ENCODE data around the gene DNM3.

DNM3 gene

GRCh38 chr1:172373864-172374263, 532.6 kb downstream of the DNM3 start:
- H3K4me3 ChIP-seq (ENCODE audit: low read depth, low read length) = no peak overlapping the region
- DNase-seq = no peak
- TF ChIP-seq, protein P1, sequence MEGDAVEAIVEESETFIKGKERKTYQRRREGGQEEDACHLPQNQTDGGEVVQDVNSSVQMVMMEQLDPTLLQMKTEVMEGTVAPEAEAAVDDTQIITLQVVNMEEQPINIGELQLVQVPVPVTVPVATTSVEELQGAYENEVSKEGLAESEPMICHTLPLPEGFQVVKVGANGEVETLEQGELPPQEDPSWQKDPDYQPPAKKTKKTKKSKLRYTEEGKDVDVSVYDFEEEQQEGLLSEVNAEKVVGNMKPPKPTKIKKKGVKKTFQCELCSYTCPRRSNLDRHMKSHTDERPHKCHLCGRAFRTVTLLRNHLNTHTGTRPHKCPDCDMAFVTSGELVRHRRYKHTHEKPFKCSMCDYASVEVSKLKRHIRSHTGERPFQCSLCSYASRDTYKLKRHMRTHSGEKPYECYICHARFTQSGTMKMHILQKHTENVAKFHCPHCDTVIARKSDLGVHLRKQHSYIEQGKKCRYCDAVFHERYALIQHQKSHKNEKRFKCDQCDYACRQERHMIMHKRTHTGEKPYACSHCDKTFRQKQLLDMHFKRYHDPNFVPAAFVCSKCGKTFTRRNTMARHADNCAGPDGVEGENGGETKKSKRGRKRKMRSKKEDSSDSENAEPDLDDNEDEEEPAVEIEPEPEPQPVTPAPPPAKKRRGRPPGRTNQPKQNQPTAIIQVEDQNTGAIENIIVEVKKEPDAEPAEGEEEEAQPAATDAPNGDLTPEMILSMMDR (IDR thresholded peaks at IDR 0.05; ENCODE audit: low read depth, low read length) = no peak
- no peaks in the 10 kb centered on the region for H3K36me3 ChIP-seq
- no peaks in the 10 kb centered on the region for H3K27me3 ChIP-seq
- H3K4me1 ChIP-seq = peaks cover 9% of the 10 kb centered on the region
- H3K9me3 ChIP-seq = no peaks in the 10 kb centered on the region

DNA sequence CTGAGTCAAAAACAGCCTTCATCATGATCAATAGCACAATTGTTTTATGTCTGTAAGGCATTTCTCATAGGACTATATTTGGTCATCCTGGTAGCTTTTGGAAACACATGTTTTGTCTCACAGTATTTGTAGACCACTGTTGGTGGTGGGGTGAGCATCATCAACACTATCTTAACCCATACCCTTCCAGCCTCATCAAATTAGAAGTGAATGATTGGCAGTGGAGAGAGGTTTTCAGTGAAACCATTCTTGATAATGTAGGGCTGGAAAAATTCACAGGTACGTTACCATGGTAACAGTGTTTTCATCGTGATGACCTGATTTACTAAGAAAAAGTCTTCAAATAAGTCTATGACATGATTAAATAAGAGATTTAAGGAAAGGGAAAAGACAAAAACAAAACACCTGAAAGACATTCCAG, 533.9 kb downstream of the DNM3 start:
- peaks cover 14% of the 10 kb centered on the region for H3K4me1 ChIP-seq
- TF ChIP-seq, protein P1 (IDR thresholded peaks at IDR 0.05; ENCODE audit: low read depth, low read length) = no peak
- H3K27me3 ChIP-seq = no peaks in the 10 kb centered on the region
- DNase-seq = no peak
- no peaks in the 10 kb centered on the region for H3K36me3 ChIP-seq
- no peaks in the 10 kb centered on the region for H3K9me3 ChIP-seq
- H3K4me3 ChIP-seq (ENCODE audit: low read depth, low read length) = no peak overlapping the region

DNA sequence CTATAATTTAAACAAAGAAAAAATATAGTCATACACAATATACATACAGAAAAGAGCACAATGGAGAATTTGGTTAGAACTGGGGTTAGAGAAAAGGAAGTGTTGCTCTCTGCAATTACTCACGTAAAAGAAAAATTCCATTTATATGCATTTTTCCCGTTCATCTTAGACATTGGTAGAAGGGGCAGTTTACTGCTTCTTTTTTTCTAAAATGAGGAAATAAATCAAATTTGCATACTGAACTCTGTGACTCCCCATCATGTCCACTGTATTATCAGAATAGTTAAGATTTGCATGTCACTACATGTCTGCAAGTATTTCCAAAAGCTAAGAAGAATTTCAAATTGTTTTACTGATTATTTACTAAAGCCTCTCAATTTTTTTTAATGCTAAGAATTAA, 535.1 kb downstream of the DNM3 start:
- no peaks in the 10 kb centered on the region for H3K9me3 ChIP-seq
- peaks cover 14% of the 10 kb centered on the region for H3K4me1 ChIP-seq
- no peak for DNase-seq
- H3K36me3 ChIP-seq = no peaks in the 10 kb centered on the region
- TF ChIP-seq, protein P1 (IDR thresholded peaks at IDR 0.05; ENCODE audit: low read depth, low read length) = no peak
- H3K27me3 ChIP-seq = no peaks in the 10 kb centered on the region
- H3K4me3 ChIP-seq (ENCODE audit: low read depth, low read length) = no peak overlapping the region

DNA sequence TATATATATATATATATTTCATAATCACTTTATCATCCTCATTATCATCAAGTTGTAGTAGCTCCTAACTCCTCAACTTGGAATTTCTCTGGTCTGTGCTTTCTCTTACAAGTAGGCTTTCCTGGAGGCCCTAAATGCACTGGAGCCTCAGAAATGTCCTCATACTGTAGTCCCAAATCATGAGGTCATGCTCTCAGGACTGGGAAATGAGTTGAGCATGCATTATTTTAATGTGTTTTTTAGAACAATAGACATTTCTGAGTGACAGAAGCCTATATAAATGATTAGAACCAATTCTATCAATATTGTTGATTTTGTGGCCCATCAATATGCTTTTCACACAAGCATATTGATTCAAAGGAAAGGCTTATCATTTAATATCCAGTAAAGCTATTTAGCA, 536.3 kb downstream of the DNM3 start:
- Histone ChIP-seq H3K4me3 (ENCODE audit: low read depth, low read length) (no peak overlapping the region), H3K36me3 (no peaks in the 10 kb centered on the region), H3K4me1 (peaks cover 14% of the 10 kb centered on the region), H3K27me3 (no peaks in the 10 kb centered on the region), H3K9me3 (no peaks in the 10 kb centered on the region)
- TF ChIP-seq, protein P1 (IDR thresholded peaks at IDR 0.05; ENCODE audit: low read depth, low read length) = no peak
- no peak for DNase-seq

DNA sequence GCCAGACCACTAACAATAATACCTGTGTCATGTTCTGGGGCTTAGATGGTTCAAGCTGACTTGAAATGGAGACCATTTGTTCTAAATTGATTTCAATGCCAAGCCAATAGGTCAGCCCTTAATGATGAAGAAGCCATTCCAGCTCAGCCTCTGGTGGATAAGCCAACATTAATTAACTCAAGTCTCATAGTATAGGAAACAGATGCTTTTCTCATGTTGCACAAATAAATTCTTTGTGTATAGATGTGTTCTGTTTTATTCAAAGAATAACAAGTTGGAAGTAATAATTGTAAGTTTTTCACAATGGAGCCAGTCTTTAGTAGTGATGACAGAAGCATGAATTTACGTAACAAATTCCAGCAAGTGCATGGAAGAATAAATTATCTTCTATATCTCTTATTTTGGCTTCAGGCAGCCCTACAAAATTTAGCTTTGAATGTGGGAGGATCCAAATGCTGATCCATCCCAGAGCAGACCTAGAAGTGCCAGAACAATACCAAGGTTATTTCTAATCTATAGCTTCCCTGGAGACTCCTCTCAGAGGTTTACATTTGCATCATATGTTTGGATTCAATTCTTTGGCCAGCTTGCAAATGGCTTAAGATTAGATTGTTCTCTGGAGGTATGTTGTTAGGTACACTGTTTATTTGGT, 536.9 kb downstream of the DNM3 start:
- no peaks in the 10 kb centered on the region for H3K27me3 ChIP-seq
- DNase-seq = peak; percentile 31
- H3K9me3 ChIP-seq = no peaks in the 10 kb centered on the region
- peaks cover 14% of the 10 kb centered on the region for H3K4me1 ChIP-seq
- no peak overlapping the region for H3K4me3 ChIP-seq (ENCODE audit: low read depth, low read length)
- no peaks in the 10 kb centered on the region for H3K36me3 ChIP-seq
- TF ChIP-seq, protein P1 (IDR thresholded peaks at IDR 0.05; ENCODE audit: low read depth, low read length) = no peak

DNA sequence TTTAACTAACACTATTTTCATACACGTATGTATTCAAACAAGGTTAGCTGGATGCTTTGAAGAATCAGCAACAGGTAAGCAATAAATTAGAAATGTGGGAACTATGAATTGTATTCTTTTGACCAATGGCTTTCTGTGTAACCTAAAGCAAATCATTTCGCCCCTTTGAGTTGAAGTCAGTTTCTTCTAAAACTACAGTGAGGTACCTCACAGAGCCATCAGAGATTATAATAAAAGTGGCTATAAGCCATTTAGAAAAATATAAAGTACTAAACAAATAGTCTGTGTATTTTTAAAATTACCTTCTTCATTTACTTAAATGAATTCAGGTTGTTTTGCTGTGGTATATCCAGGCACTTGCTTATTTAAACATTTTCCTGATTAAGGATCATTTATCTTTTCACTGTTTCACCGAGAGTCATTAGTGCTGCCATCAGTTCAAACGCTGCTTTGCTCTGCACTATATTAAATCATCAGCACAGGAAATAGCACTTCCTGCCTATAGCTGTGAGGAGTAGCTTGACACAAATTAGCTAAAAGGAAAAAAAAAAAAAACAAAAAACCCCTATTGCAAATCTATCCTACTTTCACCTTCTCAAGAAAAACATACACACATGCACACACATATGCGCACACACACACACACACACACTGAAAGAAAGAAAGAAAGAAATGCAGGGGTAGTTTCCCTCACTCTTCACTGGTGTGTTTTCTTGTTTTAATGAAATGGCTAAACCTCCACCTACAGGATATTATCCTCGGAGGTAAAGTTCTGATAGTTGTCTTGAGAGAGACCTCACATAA, 539.3 kb downstream of the DNM3 start:
- no peaks in the 10 kb centered on the region for H3K9me3 ChIP-seq
- peaks cover 14% of the 10 kb centered on the region for H3K4me1 ChIP-seq
- no peak overlapping the region for H3K4me3 ChIP-seq (ENCODE audit: low read depth, low read length)
- H3K36me3 ChIP-seq = no peaks in the 10 kb centered on the region
- no peak for DNase-seq
- TF ChIP-seq, protein P1 (IDR thresholded peaks at IDR 0.05; ENCODE audit: low read depth, low read length) = no peak
- no peaks in the 10 kb centered on the region for H3K27me3 ChIP-seq

Measured in BE2C (cell line).